Upper lobe of right lung (tissue), 1 donor: ENCODE data around the gene TMEM74B. TPM values are rescaled to one million over a fixed set of nuclear protein-coding genes. Genes with fewer than 3 reads are reported as not detected.

Experiments used
- ATAC-seq: fragments of 200-7000 bp; cut with Tn5 transposase; one replicate; pipeline ENCODE4 v1.9.1; 2020; ENCODE audit warnings: mild to moderate bottlenecking, moderate library complexity
- DNase-seq: peaks from one replicate; pipeline ENCODE4 v3.0.0-alpha.2; 2020
- H3K27ac ChIP-seq: fragments of 200-600 bp; one replicate; pipeline ENCODE4 v1.8.0; 2022
- H3K27me3 ChIP-seq: fragments of 200-600 bp; one replicate; pipeline ENCODE4 v1.8.0; 2022; ENCODE audit warnings: mild to moderate bottlenecking
- H3K36me3 ChIP-seq: fragments of 200-600 bp; one replicate; pipeline ENCODE4 v1.8.0; 2022
- H3K4me1 ChIP-seq: fragments of 200-600 bp; one replicate; pipeline ENCODE4 v1.8.0; 2022
- H3K4me3 ChIP-seq: fragments of 200-600 bp; one replicate; pipeline ENCODE4 v1.8.0; 2022; ENCODE audit warnings: mild to moderate bottlenecking
- H3K9me3 ChIP-seq: fragments of 200-600 bp; one replicate; pipeline ENCODE4 v1.8.0; 2022
- CTCF ChIP-seq: fragments of 200-600 bp; IDR thresholded peaks from one replicate; pipeline ENCODE4 v1.8.0; 2022; ENCODE audit warnings: antibody characterized with exemption
- intact Hi-C: fragments of 100-400 bp; cut with DNase I; formaldehyde crosslinking; loops from one replicate; pipeline ENCODE4 v1.11.0; 2022
- total RNA-seq: library from RNA; stranded (reverse); fragmentation: NEBNext Ultra II Directional; extraction: Animal tissue kit (Norgen Biotek cat#: 25700); gene quantifications from one replicate; pipeline ENCODE4 v1.2.1, GENCODE V29; 2021
- donor health status: DM: no; HTN: yes; CAD: no; lungs with severe emphysema.

The TMEM74B gene
- total RNA-seq, 1 donor from 2014 or later, result 6.1 TPM

- Histone ChIP-seq H3K27ac (no peak overlapping the region), H3K4me3 (no peak overlapping the region), H3K4me1 (no peaks in the 10 kb centered on the region), H3K9me3 (no peaks in the 10 kb centered on the region), H3K36me3 (peaks cover 56% of the 10 kb centered on the region), H3K27me3 (no peaks in the 10 kb centered on the region)
- intact Hi-C loops, result no loop called here
- no peak for TF ChIP-seq CTCF
- no peak for DNase-seq
- no peak for ATAC-seq
These were observed 37.8 kb downstream of the TMEM74B start for GRCh38 chr20:1146957-1147356.

- Histone ChIP-seq H3K36me3 (peaks cover 74% of the 10 kb centered on the region), H3K9me3 (no peaks in the 10 kb centered on the region), H3K4me1 (no peaks in the 10 kb centered on the region), H3K4me3 (no peak overlapping the region), H3K27me3 (no peaks in the 10 kb centered on the region), H3K27ac (no peak overlapping the region)
- no peak for ATAC-seq
- DNase-seq, result no peak
- intact Hi-C loops, result no loop called here
- no peak for TF ChIP-seq CTCF
These were observed 40.2 kb downstream of the TMEM74B start for GRCh38 chr20:1144401-1145172.

- no peaks in the 10 kb centered on the region for H3K9me3 ChIP-seq
- DNase-seq (no peak), ATAC-seq (no peak)
- H3K4me3 ChIP-seq, result no peak overlapping the region
- no peak overlapping the region for H3K27ac ChIP-seq
- H3K27me3 ChIP-seq, result no peaks in the 10 kb centered on the region
- intact Hi-C loops, result no loop called here
- H3K4me1 ChIP-seq, result no peaks in the 10 kb centered on the region
- peaks cover 90% of the 10 kb centered on the region for H3K36me3 ChIP-seq
- no peak for TF ChIP-seq CTCF
These were observed 47.5 kb downstream of the TMEM74B start for GRCh38 chr20:1137236-1137635.

GRCh38 chr20:1134836-1135235 is 49.9 kb downstream of the TMEM74B start:
- intact Hi-C loops, result no loop called here
- no peak for TF ChIP-seq CTCF
- H3K36me3 ChIP-seq, result peaks cover 88% of the 10 kb centered on the region

GRCh38 chr20:1134355-1134754 is 50.4 kb downstream of the TMEM74B start:
- DNase-seq (no peak), ATAC-seq (no peak)
- intact Hi-C loops, result no loop called here
- peaks cover 91% of the 10 kb centered on the region for H3K36me3 ChIP-seq
- no peaks in the 10 kb centered on the region for H3K27me3 ChIP-seq
- peaks cover 12% of the 10 kb centered on the region for H3K4me1 ChIP-seq
- H3K9me3 ChIP-seq, result no peaks in the 10 kb centered on the region
- H3K4me3 ChIP-seq, result no peak overlapping the region
- no peak overlapping the region for H3K27ac ChIP-seq
- no peak for TF ChIP-seq CTCF

More at GRCh38 chr20:1134836-1135235, 49.9 kb downstream of the TMEM74B start:
- H3K27me3 ChIP-seq, result no peaks in the 10 kb centered on the region
- DNase-seq, result no peak
- H3K4me3 ChIP-seq, result no peak overlapping the region
- no peak for ATAC-seq
- no peaks in the 10 kb centered on the region for H3K9me3 ChIP-seq
- H3K27ac ChIP-seq, result no peak overlapping the region
- H3K4me1 ChIP-seq, result peaks cover 11% of the 10 kb centered on the region
